T47D (cell line): ENCODE results near the gene ZFHX3.
"Not testable (repeated sequence)": the region's sequence is repeated elsewhere in the genome, so short reads cannot be mapped to it uniquely, and the experiment has no call there.

Experiments used
- DNase-seq, 2 experiments: peaks; one replicate each; pipeline versions ENCODE4 v3.0.0 to v3.0.0-alpha.2; 2011 to 2012; ENCODE audit warnings: low read depth in 1 of 2, low spot score in 1 of 2
- JUND ChIP-seq: IDR thresholded peaks from 2 replicates; pipeline ENCODE4 v1.6.1; 2012; ENCODE audit warnings: low read depth
- in situ Hi-C: cut with HindIII; loops from 2 replicates; pipeline ENCODE4 v1.10.0; 2016; ENCODE audit warnings: low sequenced_read_pairs, low pct_unique_long_range_greater_than_20kb

ZFHX3 gene

GRCh38 chr16:72999541-73000019 is 48.3 kb downstream of the ZFHX3 start:
- TF ChIP-seq JUND = no peak
- in situ Hi-C loops = no loop called here
- no peak for DNase-seq

- in situ Hi-C loops = no loop called here
- no peak for TF ChIP-seq JUND
- peak in 1 of 2 experiments; percentile 89 for DNase-seq
Observed at GRCh38 chr16:72997141-72997542, 50.8 kb downstream of the ZFHX3 start.

GRCh38 chr16:72996291-72997062 is 51.5 kb downstream of the ZFHX3 start:
- TF ChIP-seq JUND = peak; percentile 82
- in situ Hi-C loops = no loop called here

GRCh38 chr16:72995882-72996270 is 52.1 kb downstream of the ZFHX3 start:
- DNase-seq, in situ Hi-C loops: not testable (repeated sequence)

More at GRCh38 chr16:72996291-72997062, 51.5 kb downstream of the ZFHX3 start:
- peak; percentile 44 to 91 for DNase-seq

- no peak for TF ChIP-seq JUND
- in situ Hi-C loops = no loop called here
- DNase-seq = peak in 1 of 2 experiments; percentile 46
Observed at GRCh38 chr16:72995151-72995881, 52.6 kb downstream of the ZFHX3 start.

GRCh38 chr16:72992142-72992601 is 55.8 kb downstream of the ZFHX3 start:
- in situ Hi-C loops = no loop called here
- DNase-seq = no peak
- TF ChIP-seq JUND = no peak

GRCh38 chr16:72991644-72992043 is 56.3 kb downstream of the ZFHX3 start:
- no peak for TF ChIP-seq JUND
- in situ Hi-C loops = no loop called here
- DNase-seq = no peak

GRCh38 chr16:72991211-72991610 is 56.7 kb downstream of the ZFHX3 start:
- in situ Hi-C loops = no loop called here
- TF ChIP-seq JUND = no peak
- no peak for DNase-seq

GRCh38 chr16:72990571-72990970 is 57.4 kb downstream of the ZFHX3 start:
- DNase-seq = no peak
- no peak for TF ChIP-seq JUND
- in situ Hi-C loops = no loop called here

GRCh38 chr16:72989579-72990551 is 58.1 kb downstream of the ZFHX3 start:
- in situ Hi-C loops = no loop called here
- peak; percentile 97 for TF ChIP-seq JUND
- DNase-seq = peak; percentile 43 to 81

- DNase-seq, in situ Hi-C loops: not testable (repeated sequence)
Observed at GRCh38 chr16:72989203-72989578, 58.7 kb downstream of the ZFHX3 start.

- DNase-seq = no peak
- in situ Hi-C loops = no loop called here
- no peak for TF ChIP-seq JUND
Observed at GRCh38 chr16:72988569-72988968, 59.4 kb downstream of the ZFHX3 start.
